GM19452 (cell line): ENCODE data around the gene IFIT1B.
A peak's percentile ranks its signal among the peaks of the same experiment; 100 is the strongest.
"Not testable (repeated sequence)": the region's sequence is repeated elsewhere in the genome, so short reads cannot be mapped to it uniquely, and the experiment has no call there.

Source experiments
- ATAC-seq: cut with Tn5 transposase; IDR thresholded peaks from one replicate; pipeline ENCODE4 v1.9.1; 2021; ENCODE audit not compliant: unreplicated experiment

IFIT1B gene

GRCh38 chr10:89373916-89374711, 3.7 kb upstream of the IFIT1B start:
- no peak for ATAC-seq

DNA sequence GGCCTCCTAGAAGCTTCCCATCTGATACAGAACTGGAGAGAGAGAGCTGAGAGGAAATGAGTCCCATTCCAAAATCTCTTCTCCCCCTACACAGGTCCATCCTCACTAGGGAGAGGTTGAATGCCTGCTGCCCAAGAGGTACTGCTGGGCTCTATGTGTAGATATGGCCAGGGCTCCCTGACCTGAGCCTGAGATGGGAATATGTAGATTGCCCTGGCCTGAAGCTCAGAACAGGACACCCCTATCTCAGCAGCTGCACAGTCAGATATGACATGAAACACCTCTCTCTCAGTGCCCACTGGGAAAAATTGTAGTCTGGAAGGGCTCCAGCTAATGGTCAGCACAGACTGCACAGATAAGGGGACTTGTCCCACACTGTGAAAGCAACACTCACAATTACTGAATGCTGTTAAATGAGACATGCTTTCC, 3.1 kb upstream of the IFIT1B start:
- no peak for ATAC-seq

DNA sequence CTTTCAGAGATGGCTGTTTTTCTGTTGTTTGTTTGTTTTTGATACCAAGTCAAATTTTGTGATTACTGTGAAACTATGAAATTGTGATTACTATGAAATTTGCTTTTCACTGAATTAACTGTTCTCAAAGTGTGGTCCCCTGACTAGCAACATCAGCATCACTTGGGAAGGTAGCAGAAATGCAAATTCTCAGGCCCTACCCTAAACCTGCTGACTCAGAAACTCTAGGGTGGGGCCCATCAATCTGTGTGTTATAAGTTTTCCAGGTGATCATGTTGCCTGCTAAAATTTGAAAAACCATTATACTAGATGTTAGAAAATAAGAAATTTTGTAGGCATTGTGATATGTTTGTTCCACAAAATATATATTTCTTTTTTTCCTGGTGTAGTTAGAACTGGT, 1.2 kb downstream of the IFIT1B start:
- no peak for ATAC-seq

DNA sequence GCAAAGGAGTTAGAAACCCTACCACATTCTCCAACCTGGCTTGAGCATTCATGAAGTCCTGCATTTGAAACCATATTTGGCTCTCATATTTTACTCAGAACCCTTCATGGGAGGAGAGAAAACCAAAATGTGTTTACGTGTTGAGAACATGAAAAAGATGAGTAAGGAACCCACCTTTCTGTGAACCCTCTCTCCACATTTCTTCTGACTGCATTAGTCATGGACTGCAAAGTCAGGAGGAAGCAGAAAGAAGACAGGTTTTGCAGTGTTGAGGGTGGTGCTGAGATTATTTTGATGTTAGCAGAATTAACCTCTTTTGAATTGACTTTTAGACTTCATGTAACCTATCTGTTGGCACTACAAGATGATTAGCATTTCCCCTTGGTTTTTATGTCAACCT, 4.9 kb downstream of the IFIT1B start:
- ATAC-seq = no peak

DNA sequence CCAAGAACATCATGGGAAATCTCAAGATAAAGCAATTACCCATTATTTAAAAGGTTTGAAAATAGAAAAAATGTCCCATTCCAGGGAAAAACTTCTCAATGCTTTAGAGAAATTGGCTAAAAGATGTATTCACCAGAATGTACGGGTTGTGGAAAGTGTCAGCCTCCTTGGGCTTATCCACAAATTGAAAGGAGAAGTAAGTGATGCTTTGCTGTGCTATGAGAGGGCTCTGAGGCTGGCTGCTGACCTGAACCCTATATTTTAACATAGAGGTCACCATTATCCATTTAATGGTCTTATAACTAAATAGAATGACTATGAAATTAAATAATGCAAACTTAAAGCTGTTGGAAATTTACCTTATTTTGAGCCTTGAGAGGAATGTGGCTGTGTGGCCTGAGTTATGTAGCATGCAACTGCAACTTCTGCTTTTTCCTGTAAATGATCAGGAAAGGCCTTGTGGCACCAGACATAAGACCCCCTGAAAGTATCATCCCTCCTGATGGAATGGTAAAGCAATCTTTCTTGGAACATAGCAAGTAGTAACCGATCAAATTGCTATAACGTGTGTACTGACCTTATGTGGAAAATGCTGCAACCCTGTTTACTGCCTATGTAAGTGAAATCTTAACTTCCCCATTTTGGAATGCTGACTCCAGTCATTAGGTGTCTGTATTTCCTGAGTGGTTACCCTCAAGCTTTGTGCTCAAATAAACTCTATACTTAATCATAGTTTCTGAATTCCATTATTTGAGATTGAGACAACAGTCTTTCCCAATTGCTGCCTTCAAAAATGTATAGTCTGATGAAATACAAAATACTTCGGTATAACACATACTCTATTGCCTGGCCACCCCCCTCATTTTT, 6.9 kb downstream of the IFIT1B start:
- no peak for ATAC-seq

DNA sequence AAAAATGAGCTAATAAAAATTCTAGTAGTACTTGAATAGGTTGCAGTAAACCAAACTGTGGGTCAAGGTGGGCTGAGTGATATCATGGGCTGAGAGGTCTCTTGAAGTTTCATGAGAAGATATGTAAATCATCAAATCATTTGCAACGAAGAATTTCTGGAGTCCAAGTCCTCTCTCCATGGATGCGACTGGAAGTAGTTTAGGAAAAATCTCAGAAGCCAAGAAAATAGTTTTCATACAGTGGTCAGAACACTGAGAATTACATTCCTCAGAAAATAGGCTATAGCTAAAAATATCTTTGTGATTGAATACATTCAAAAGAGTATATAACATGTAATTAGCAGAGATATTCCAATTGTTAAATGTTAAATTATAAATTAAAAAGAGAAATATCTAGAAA, 10.9 kb downstream of the IFIT1B start:
- ATAC-seq = no peak

- ATAC-seq = no peak
Measured at GRCh38 chr10:89389254-89389653, 11.4 kb downstream of the IFIT1B start.

- ATAC-seq = no peak
Measured at GRCh38 chr10:89390476-89391225, 12.8 kb downstream of the IFIT1B start.

- ATAC-seq = not testable (repeated sequence)
Measured at GRCh38 chr10:89391226-89391576, 13.3 kb downstream of the IFIT1B start.

DNA sequence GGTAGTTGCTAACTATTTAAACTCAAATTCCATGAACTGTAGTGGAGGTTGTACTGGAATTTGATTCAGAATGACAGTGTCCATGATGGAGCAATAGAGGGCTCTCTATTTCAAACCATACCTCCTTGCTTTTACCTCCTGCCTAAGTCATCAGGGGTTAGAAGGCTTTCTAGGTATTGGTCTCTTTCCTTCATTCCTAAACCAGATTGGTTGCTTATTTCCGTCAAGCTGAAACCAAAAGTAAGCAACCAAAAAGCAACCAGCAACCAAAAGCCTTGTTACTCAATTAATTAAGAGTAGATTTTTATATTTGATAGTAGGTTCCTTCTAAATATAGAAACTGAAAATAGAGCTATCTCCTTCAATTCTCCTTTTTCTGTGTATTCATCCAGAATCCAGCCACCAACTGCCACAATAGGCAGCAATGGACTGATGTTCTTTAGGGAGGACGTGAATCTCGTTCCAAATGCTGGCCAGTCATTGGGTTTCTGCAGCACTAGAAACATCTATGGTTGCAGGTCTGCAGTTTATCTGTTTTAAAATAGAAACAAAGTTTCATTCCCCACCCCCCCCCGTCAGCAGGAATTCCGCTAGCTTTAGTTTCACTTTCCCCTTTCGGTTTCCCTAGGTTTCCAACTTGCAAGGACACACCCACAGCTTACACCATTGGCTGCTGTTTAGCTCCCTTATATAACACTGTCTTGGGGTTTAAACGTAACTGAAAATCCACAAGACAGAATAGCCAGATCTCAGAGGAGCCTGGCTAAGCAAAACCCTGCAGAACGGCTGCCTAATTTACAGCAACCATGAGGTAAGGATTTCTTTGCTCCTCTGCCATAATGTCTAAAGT, 14.3 kb downstream of the IFIT1B start, which contains the start of gene IFIT1:
Gene IFIT1 (plus strand): TSS at position 717 of the 850 bp plus-strand sequence. CDS start 90 bp downstream, at position 807.
- peak; percentile 83 for ATAC-seq

GRCh38 chr10:89392974-89393373, 15.1 kb downstream of the IFIT1B start:
- ATAC-seq = peak; percentile 33

DNA sequence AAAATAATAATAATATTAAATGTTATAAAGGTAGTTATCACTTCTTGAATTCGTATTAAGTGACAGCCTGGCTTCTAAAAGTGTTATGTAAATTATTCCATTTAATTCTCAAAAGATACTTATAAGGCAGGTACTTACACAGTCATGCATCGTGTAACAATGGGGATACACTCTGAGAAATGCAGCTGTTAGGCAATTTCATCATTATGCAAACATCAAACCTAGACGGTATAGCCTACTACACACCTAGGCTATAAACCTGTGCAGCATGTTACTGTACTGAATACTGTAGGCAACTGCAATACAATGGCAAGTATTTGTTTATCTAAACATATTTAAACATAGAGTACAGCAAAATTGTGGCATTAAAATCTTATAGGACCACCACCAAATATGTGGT, 16.0 kb downstream of the IFIT1B start:
- no peak for ATAC-seq

DNA sequence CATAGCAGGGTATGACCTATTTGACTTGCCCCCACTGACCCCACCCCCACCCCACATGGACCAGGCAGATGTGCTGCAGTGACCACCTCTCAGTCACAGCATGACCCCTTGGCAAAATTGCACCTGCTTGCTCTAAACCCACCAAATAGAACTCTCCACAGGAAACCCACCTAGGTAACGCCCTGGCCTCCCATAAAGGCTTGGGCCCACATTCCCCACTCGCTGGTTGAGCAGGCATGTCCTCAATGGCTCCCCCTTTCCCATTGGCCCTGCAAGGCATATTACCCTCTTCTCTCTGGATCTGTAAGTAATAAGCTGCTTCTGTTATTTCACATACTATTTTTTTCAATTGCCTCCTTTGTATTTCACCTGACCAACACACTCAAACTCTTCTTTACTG, 17.3 kb downstream of the IFIT1B start:
- ATAC-seq = no peak

DNA sequence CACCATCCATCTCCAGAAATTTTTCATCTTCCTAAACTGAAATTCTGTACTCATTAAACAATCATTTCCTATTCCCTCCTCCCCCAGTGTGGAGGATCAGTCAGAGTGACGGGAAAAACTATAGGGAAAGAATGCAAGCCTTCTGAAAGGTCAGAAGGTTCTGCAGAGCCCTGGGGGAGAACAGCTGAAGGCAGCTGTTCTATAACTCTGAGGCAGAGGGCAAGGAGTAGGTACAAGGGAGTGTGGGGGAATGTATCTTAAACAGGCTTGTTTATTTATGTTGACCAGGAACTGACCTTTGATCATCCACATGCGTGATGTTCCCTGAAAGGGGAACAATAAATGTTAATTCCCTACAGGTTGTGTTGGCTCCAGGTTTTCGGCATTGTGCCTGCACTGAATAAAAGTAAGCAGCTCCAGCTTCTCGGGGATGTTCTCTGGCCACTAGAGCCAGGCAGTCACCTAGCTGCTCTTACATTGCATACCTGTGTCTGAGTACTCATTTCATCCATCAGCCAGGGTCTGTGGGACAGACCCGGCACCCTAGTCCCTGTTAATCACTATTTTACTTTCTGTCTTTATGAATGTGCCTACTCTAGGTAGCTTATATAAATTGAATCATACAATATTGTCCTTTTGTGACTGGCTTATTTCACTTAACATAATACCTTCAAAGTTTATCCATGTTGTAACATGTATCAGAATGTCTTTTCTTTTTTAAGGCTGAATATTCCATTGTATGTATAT, 20.3 kb downstream of the IFIT1B start:
- no peak for ATAC-seq

GRCh38 chr10:89399956-89400355, 22.1 kb downstream of the IFIT1B start:
- ATAC-seq = no peak

- ATAC-seq = no peak
Measured at GRCh38 chr10:89403043-89403442, 25.2 kb downstream of the IFIT1B start.

DNA sequence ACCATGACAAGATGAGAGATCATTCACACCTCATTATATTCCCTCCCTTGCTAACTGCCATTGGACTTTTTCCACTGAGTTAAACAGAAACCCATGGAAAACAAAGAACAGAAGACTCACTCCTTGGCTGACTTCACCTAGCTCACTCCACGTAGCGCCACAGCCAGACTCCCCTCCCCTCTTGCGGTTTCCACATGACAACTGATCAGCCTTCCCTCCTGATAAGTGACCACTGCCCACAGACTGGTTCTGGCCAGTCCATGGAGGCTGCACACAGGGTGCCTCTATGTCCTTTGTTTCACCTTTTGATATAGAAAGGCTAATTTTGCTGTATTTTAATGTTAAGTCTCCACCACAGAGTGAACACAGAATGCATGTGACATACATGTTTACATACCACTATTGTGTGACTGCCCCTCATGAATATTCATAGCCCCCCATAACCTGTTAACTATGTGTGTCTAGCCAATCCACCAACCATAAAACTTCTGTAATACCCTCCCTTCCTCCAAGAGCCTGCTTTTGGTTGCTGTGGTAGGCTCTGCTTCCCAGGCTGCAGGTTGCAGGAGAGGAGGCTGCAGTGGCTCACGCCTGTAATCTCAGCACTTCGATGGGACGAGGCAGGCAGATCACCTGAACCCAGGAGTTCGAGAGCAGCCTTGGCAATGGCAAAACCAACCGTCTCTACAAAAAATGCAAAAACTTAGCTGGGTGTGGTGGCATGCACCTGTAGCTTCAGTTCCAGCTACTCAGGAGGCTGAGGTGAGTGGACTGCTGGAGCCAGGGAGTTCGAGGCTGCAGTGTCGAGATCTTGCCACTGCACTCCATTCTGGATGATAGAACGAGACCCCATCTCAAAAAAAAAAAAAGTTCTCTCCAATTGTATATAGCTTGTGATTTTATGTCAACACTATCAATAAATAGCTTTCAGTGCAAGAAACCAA, 26.5 kb downstream of the IFIT1B start:
- no peak for ATAC-seq

DNA sequence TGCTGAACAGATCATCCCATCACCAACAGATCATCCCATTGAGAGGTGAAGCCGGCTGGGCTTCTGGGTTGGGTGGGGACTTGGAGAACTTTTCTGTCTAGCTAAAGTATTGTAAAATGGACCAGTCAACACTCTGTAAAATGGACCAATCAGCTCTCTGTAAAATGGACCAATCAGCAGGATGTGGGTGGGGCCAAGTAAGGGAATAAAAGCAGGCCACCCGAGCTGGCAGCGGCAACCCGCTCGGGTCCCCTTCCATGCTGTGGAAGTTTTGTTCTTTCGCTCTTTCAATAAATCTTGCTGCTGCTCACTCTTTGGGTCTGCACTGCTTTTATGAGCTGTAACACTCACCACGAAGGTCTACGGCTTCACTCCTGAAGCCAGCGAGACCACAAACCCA, 28.3 kb downstream of the IFIT1B start:
- ATAC-seq = not testable (repeated sequence)

DNA sequence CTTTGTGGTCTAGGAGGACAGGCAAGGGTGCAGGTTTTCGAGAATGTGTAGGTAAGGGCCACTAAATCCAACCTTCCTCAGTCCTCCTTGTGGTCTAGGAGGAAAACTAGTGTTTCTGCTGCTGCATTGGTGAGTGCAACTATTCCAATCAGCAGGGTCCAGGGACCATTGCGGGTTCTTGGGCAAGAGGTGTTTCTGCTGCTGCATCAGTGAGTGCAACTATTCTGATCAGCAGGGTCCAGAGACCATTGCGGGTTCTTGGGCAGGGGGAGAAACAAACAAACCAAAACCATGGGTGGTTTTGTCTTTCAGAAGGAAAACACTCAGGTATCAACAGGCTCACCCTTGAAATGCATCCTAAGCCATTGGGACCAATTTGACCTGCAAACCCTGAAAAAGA, 29.9 kb downstream of the IFIT1B start:
- ATAC-seq = not testable (repeated sequence)
